Type B pancreatic cell (in vitro differentiated cells): ENCODE data around the gene MYMK. TPM values are rescaled to one million over a fixed set of nuclear protein-coding genes. Genes with fewer than 3 reads are reported as not detected.

Experiments used
- DNase-seq: peaks from one replicate; pipeline ENCODE4 v3.0.0; 2021; ENCODE audit warnings: mixed read lengths; ENCODE audit not compliant: unreplicated experiment; ENCODE audit errors: extremely low spot score
- H3K27ac Mint-ChIP-seq: 2 replicates; pipeline ENCODE4 v1.8.0; 2021; ENCODE audit warnings: mild to moderate bottlenecking, mixed read lengths
- H3K27me3 Mint-ChIP-seq: 2 replicates; pipeline ENCODE4 v1.8.0; 2021; ENCODE audit warnings: mixed read lengths
- H3K36me3 Mint-ChIP-seq: 2 replicates; pipeline ENCODE4 v1.8.0; 2021; ENCODE audit warnings: mixed read lengths
- H3K4me1 Mint-ChIP-seq: one replicate; pipeline ENCODE4 v1.8.0; 2021; ENCODE audit warnings: mixed read lengths; ENCODE audit not compliant: unreplicated experiment
- H3K4me3 Mint-ChIP-seq: 2 replicates; pipeline ENCODE4 v1.8.0; 2021; ENCODE audit warnings: mild to moderate bottlenecking, mixed read lengths
- H3K9me3 Mint-ChIP-seq: 2 replicates; pipeline ENCODE4 v1.8.0; 2021; ENCODE audit warnings: mixed read lengths
- CTCF ChIP-seq: fragments of 200-600 bp; sonication (generic); conservative IDR thresholded peaks from 2 replicates; pipeline ENCODE4 v1.5.0; 2021; ENCODE audit warnings: antibody characterized with exemption, mild to moderate bottlenecking
- total RNA-seq: library from RNA; stranded (reverse); gene quantifications from 2 replicates; pipeline ENCODE4 v1.2.1, GENCODE V29; 2021; ENCODE audit warnings: low replicate concordance

The MYMK gene
- total RNA-seq, 1 donor from 2014 or later: not detected

DNA sequence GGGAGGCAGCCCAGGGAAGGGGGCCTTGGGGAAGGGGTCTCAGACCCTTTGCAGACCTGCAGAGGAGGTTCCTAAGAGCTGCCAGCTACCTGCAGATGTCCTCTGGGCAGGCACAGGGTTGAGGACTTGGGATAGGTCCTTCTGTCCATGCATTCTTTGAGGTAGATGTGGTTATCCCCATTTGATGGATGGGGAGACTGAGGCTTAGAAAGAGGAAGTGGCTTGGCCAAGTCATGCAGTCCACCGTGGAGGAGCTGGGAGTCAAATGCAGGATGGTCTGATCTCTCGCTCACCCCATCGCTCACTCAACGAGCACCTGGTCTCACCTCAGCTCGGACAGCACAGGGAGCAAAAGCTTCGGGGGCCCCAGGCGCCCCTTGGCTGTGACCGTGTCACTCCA lies 30.0 kb upstream of the MYMK start:
- Mint-ChIP-seq H3K4me3 (no peak overlapping the region), H3K36me3 (no peaks in the 10 kb centered on the region), H3K9me3 (no peaks in the 10 kb centered on the region), H3K4me1 (peaks cover 24% of the 10 kb centered on the region), H3K27ac (no peak overlapping the region), H3K27me3 (peaks cover 16% of the 10 kb centered on the region)
- DNase-seq: no peak
- TF ChIP-seq CTCF: no peak

GRCh38 chr9:133553973-133554713 lies 29.4 kb upstream of the MYMK start:
- no peak for TF ChIP-seq CTCF
- Mint-ChIP-seq H3K4me1 (peaks cover 24% of the 10 kb centered on the region), H3K4me3 (no peak overlapping the region), H3K36me3 (no peaks in the 10 kb centered on the region), H3K9me3 (no peaks in the 10 kb centered on the region), H3K27ac (no peak overlapping the region), H3K27me3 (peaks cover 15% of the 10 kb centered on the region)
- no peak for DNase-seq

DNA sequence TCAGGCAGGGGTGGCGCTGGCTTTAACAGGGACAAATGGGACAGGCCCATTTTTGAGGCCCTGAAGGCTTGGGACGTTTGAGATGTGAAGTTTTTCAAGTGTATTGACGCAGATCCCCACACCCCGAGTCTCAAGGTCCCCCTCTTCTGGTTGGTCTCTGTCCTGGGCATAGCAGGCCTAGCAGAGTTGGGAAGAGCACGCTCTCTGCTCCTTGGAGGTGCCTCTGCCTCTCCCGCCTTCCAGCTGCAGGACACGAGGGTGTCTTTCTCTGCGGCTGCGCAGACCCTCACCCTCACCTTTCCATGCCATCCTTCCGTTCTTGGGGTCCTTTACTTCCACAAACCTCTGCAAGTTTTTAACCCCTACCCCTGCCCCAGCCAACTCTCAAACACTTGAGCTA lies 28.4 kb upstream of the MYMK start:
- Mint-ChIP-seq H3K9me3 (no peaks in the 10 kb centered on the region), H3K27ac (no peak overlapping the region)

DNA sequence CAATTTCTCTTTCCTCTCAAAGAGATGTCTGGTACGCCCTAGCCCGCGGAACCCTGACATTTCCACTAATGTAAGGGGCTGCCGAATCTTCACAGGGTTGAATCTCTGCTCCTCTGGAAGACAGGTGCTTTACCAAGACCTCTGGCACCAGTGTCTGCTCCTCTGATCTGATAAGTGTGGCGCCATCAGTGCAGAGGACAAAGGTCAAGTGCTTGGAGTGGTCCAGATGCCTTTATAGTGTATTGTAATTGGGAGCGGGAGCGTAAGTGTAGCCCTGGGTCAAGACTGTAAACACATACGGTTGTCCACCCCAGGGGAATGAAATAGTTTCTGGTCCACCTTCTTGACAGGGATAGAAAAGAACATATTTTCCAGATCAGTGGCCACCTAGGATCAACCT lies 27.5 kb upstream of the MYMK start:
- TF ChIP-seq CTCF: no peak
- Mint-ChIP-seq H3K27ac (no peak overlapping the region), H3K4me3 (no peak overlapping the region), H3K9me3 (no peaks in the 10 kb centered on the region), H3K36me3 (no peaks in the 10 kb centered on the region), H3K27me3 (peaks cover 8% of the 10 kb centered on the region), H3K4me1 (peaks cover 8% of the 10 kb centered on the region)
- DNase-seq: no peak

More for the DNA sequence above, 28.4 kb upstream of the MYMK start:
- H3K36me3 Mint-ChIP-seq: no peaks in the 10 kb centered on the region
- no peak for TF ChIP-seq CTCF
- DNase-seq: no peak
- peaks cover 15% of the 10 kb centered on the region for H3K4me1 Mint-ChIP-seq
- no peak overlapping the region for H3K4me3 Mint-ChIP-seq
- peaks cover 8% of the 10 kb centered on the region for H3K27me3 Mint-ChIP-seq

DNA sequence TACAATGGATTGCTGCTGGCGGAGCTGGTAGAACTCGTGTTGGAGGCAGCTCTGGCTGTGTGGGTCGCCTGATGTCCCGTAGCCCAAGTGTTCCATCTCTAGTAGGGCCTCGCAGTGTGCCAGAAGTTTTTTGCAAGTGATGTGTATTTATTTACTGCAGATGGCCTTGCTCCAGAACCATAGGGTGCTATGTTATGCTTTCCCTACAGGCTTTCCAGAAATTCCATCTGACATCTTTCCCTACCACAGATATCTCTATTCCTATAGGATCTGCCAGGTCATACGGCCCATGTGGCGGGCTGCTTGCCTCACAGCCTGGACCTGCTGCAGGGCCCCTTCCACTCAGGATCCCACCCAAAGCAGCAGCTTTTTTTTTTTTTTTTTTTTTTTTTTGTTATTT lies 26.7 kb upstream of the MYMK start:
- DNase-seq: no peak
- no peaks in the 10 kb centered on the region for H3K9me3 Mint-ChIP-seq
- no peak for TF ChIP-seq CTCF
- no peaks in the 10 kb centered on the region for H3K36me3 Mint-ChIP-seq
- H3K4me3 Mint-ChIP-seq: no peak overlapping the region
- peaks cover 8% of the 10 kb centered on the region for H3K4me1 Mint-ChIP-seq
- H3K27me3 Mint-ChIP-seq: peaks cover 8% of the 10 kb centered on the region
- no peak overlapping the region for H3K27ac Mint-ChIP-seq
